HCT116 (cell line): Measurements from ENCODE around the gene ALX3. TPM values are rescaled to one million over a fixed set of nuclear protein-coding genes. Genes with fewer than 3 reads are reported as not detected.

Source experiments
- ATAC-seq: fragments of 200-7000 bp; cut with Tn5 transposase; 2 replicates; pipeline ENCODE4 v1.9.1; 2020; ENCODE audit warnings: mild to moderate bottlenecking, moderate library complexity
- BruUV-seq: library from RNA; stranded (reverse); fragments of 400-500 nt; replicated peaks from 2 replicates; lab custom pipeline; 2021; lab: Mats Ljungman, UMichigan
- CTCF ChIA-PET: fragments of 300-600 bp; sonication (Branson Sonifier 250); formaldehyde crosslinking; loops from one replicate; lab custom pipeline; 2021; ENCODE audit warnings: antibody characterized with exemption; lab: Charles Lee
- POLR2A ChIA-PET: fragments of 300-600, 350-600 bp; sonication (Branson Sonifier 250); formaldehyde crosslinking; loops from one replicate; lab custom pipeline; 2021; ENCODE audit warnings: antibody characterized with exemption; lab: Charles Lee
- RAD21 ChIA-PET, 2 experiments: fragments of 300-600 bp; sonication (Branson Sonifier 250); formaldehyde crosslinking; loops; one replicate each; lab custom pipeline; 2023; ENCODE audit warnings: low total read pairs in 2 of 2; ENCODE audit not compliant: uncharacterized antibody in 2 of 2, unreplicated experiment in 2 of 2, low non-redundant PET in 1 of 2; lab: Charles Lee
- DNase-seq: peaks from one replicate; pipeline ENCODE4 v3.0.0-alpha.2; 2010; ENCODE audit warnings: low read depth, low spot score
- H2AFZ ChIP-seq: fragments of 200-600 bp; shearing (Covaris generic), sonication (generic); 2 replicates; pipeline ENCODE4 v1.6.1; 2017; ENCODE audit warnings: low read depth, mixed run types, mixed read lengths, antibody characterized with exemption, low read length; ENCODE audit not compliant: poor library complexity, severe bottlenecking
- H3K27ac ChIP-seq: 2 replicates; pipeline ENCODE4 v1.5.1; 2012; ENCODE audit warnings: low read depth, low read length
- H3K27me3 ChIP-seq: fragments of 200-600 bp; sonication (generic); 2 replicates; pipeline ENCODE4 v1.6.1; 2016; ENCODE audit warnings: mixed run types, low read length, mixed read lengths; ENCODE audit not compliant: insufficient read depth
- H3K36me3 ChIP-seq, 2 experiments: fragments of 200-500 bp in 1 of 2; fragments of 200-600 bp in 1 of 2; sonication (Bioruptor generic) in 1 of 2; sonication (generic) in 1 of 2; 2 replicates each; pipeline versions ENCODE4 v1.5.1 to v1.6.1; 2014 to 2016; ENCODE audit warnings: low read length in 2 of 2, inconsistent platforms in 1 of 2, mixed read lengths in 1 of 2, mixed run types in 1 of 2; ENCODE audit not compliant: insufficient read depth in 2 of 2, control insufficient read depth in 1 of 2
- H3K4me1 ChIP-seq, 2 experiments: fragments of 200-600 bp in 1 of 2; sonication (generic) in 1 of 2; 2 replicates each; pipeline versions ENCODE4 v1.5.1 to v1.6.1; 2012 to 2017; ENCODE audit warnings: low read length in 2 of 2, inconsistent platforms in 1 of 2, mild to moderate bottlenecking in 1 of 2, mixed read lengths in 1 of 2, mixed run types in 1 of 2, moderate library complexity in 1 of 2; ENCODE audit not compliant: insufficient read depth in 2 of 2, control insufficient read depth in 1 of 2
- H3K4me2 ChIP-seq: fragments of 200-600 bp; sonication (generic); 2 replicates; pipeline ENCODE4 v1.6.1; 2017; ENCODE audit warnings: mixed run types, low read length, mixed read lengths
- H3K4me3 ChIP-seq, 2 experiments: fragments of 200-600 bp in 1 of 2; sonication (generic) in 1 of 2; replicated peaks in 1 of 2; 2 replicates each; pipeline ENCODE4 v1.5.1; 2011 to 2016; ENCODE audit warnings: low read length in 2 of 2, control low read depth in 1 of 2, low read depth in 1 of 2, mild to moderate bottlenecking in 1 of 2, mixed read lengths in 1 of 2, mixed run types in 1 of 2
- H3K79me2 ChIP-seq: fragments of 200-600 bp; sonication (generic); 2 replicates; pipeline ENCODE4 v1.6.1; 2017; ENCODE audit warnings: mild to moderate bottlenecking, mixed run types, low read length, moderate library complexity, mixed read lengths; ENCODE audit not compliant: insufficient read depth
- H3K9ac ChIP-seq: fragments of 200-600 bp; sonication (generic); 2 replicates; pipeline ENCODE4 v1.6.1; 2016; ENCODE audit warnings: low read length, mixed read lengths
- H3K9me2 ChIP-seq: fragments of 200-600 bp; sonication (generic), shearing (Covaris generic); 2 replicates; pipeline ENCODE4 v1.6.1; 2017; ENCODE audit warnings: mixed run types, mild to moderate bottlenecking, moderate library complexity; ENCODE audit not compliant: insufficient read depth
- H3K9me3 ChIP-seq, 2 experiments: fragments of 200-500 bp in 1 of 2; fragments of 200-600 bp in 1 of 2; sonication (Bioruptor generic) in 1 of 2; sonication (generic) in 1 of 2; 2 replicates each; pipeline ENCODE4 v1.6.1; 2014 to 2017; ENCODE audit warnings: low read length in 2 of 2, mixed read lengths in 2 of 2, inconsistent platforms in 1 of 2, low read depth in 1 of 2, mild to moderate bottlenecking in 1 of 2, mixed run types in 1 of 2, moderate library complexity in 1 of 2; ENCODE audit not compliant: control insufficient read depth in 1 of 2, insufficient read depth in 1 of 2
- H4K20me1 ChIP-seq: fragments of 200-600 bp; sonication (generic), shearing (Covaris generic); 2 replicates; pipeline ENCODE4 v1.6.1; 2017; ENCODE audit warnings: mixed run types, mild to moderate bottlenecking, moderate library complexity; ENCODE audit not compliant: insufficient read depth
- CEBPB ChIP-seq: IDR thresholded peaks from 2 replicates; pipeline ENCODE4 v1.6.1; 2012; ENCODE audit warnings: low read depth
- CTCF ChIP-seq, 3 experiments: fragments of 200-600 bp in 1 of 3; sonication (generic) in 1 of 3; IDR thresholded peaks in 2 of 3; conservative IDR thresholded peaks in 1 of 3; 2 replicates each; pipeline ENCODE4 v1.5.1; 2012 to 2017; ENCODE audit warnings: low read depth in 2 of 3, low read length in 2 of 3, antibody characterized with exemption in 1 of 3, borderline replicate concordance in 1 of 3, control low read depth in 1 of 3, mild to moderate bottlenecking in 1 of 3, mixed read lengths in 1 of 3, mixed run types in 1 of 3, moderate library complexity in 1 of 3; ENCODE audit not compliant: insufficient read depth in 1 of 3
- EZH2phosphoT487 ChIP-seq: fragments of 200-600 bp; IDR thresholded peaks from 2 replicates; pipeline ENCODE4 v1.6.1; 2018; ENCODE audit warnings: antibody characterized with exemption, borderline replicate concordance
- JUND ChIP-seq: IDR thresholded peaks from 2 replicates; pipeline ENCODE4 v1.6.1; 2012
- YY1 ChIP-seq: IDR thresholded peaks from 2 replicates; pipeline ENCODE4 v1.6.1; 2011; ENCODE audit warnings: low read length, low read depth, moderate library complexity, mild to moderate bottlenecking; ENCODE audit not compliant: insufficient replicate concordance; ENCODE audit errors: extremely low read depth
- ZBTB33 ChIP-seq: IDR thresholded peaks from 2 replicates; pipeline ENCODE4 v1.6.1; 2011; ENCODE audit warnings: mild to moderate bottlenecking, low read length, moderate library complexity; ENCODE audit not compliant: insufficient replicate concordance; ENCODE audit errors: extremely low read depth
- ZFX ChIP-seq: fragments of 450-650 bp; IDR thresholded peaks from 2 replicates; pipeline ENCODE4 v1.6.1; 2017
- intact Hi-C: fragments of 100-400 bp; cut with micrococcal nuclease; formaldehyde crosslinking; loops from 2 replicates; pipeline ENCODE4 v1.10.0; 2022
- total RNA-seq: library from RNA; stranded (reverse); gene quantifications from one replicate; pipeline ENCODE4 v1.2.1, GENCODE V29; 2021; ENCODE audit not compliant: unreplicated experiment

Gene ALX3
- total RNA-seq, 1 experiment from 2014 or later = not detected

- BruUV-seq = no TSS peak
- ATAC-seq = no peak
- Histone ChIP-seq H3K79me2 (no peaks in the 10 kb centered on the region), H3K4me2 (no peak overlapping the region), H3K27ac (no peak overlapping the region), H2AFZ (no peak overlapping the region), H3K9ac (no peak overlapping the region), H3K9me2 (no peaks in the 10 kb centered on the region), H3K36me3 (no peaks in the 10 kb centered on the region), H3K4me1 (peaks cover 0 to 9% of the 10 kb centered on the region in 2 experiments; a peak in 2 of 4 replicates), H3K4me3 (no peak overlapping the region), H3K27me3 (peaks cover 7% of the 10 kb centered on the region; the same call in 1 of the 2 replicates), H4K20me1 (no peaks in the 10 kb centered on the region), H3K9me3 (no peaks in the 10 kb centered on the region)
- ChIA-PET CTCF (no interaction called here), POLR2A (no interaction called here), RAD21 (no interaction called here)
- intact Hi-C loops = no loop called here
- no peak for DNase-seq
- TF ChIP-seq EZH2phosphoT487 = no peak
- no peak for TF ChIP-seq JUND
- TF ChIP-seq ZBTB33 = no peak
- TF ChIP-seq CEBPB = no peak
- no peak for TF ChIP-seq CTCF (IDR thresholded peaks at IDR 0.05 in 2 of 3, conservative IDR thresholded peaks at IDR 0.05 in 1 of 3; ENCODE audit: borderline replicate concordance in 1 of 3, insufficient read depth in 1 of 3, low read depth in 2 of 3, low read length in 2 of 3)
- no peak for TF ChIP-seq ZFX
- no peak for TF ChIP-seq YY1
These were observed 43.7 kb upstream of the ALX3 start for GRCh38 chr1:110114173-110114572.
